CD4-positive, alpha-beta T cell (primary cell): ENCODE results near the gene ZKSCAN5. TPM values are rescaled to one million over a fixed set of nuclear protein-coding genes. Genes with fewer than 3 reads are reported as not detected.

Experiments used
- ATAC-seq: fragments of 200-7000 bp; cut with Tn5 transposase; one replicate; pipeline ENCODE4 v1.10.0; 2022; ENCODE audit warnings: mild to moderate bottlenecking; ENCODE audit not compliant: poor library complexity
- CTCF ChIA-PET: fragments of 350-600 bp; sonication (Branson Sonifier 250); formaldehyde crosslinking; loops from one replicate; lab custom pipeline; 2021; ENCODE audit warnings: antibody characterized with exemption, inconsistent platforms; lab: Charles Lee
- POLR2A ChIA-PET: fragments of 350-600 bp; sonication (Branson Sonifier 250); formaldehyde crosslinking; loops from one replicate; lab custom pipeline; 2021; ENCODE audit warnings: antibody characterized with exemption, inconsistent platforms; lab: Charles Lee
- DNase-seq, 14 experiments: peaks; one replicate each; pipeline ENCODE4 v3.0.0-alpha.2; 2013 to 2020; ENCODE audit warnings: mixed read lengths in 2 of 14
- H3K27ac ChIP-seq, 2 donors: one replicate each; pipeline versions ENCODE4 v1.5.1 to v1.7.0; 2013; ENCODE audit warnings: low read length in 2 of 2, low read depth in 1 of 2, mild to moderate bottlenecking in 1 of 2
- H3K27me3 ChIP-seq, 2 experiments: 1 replicate in 1 of 2; 2 replicates in 1 of 2; pipeline versions ENCODE4 v1.6.1 to v1.7.0; 2013; ENCODE audit warnings: low read length in 2 of 2, control low read depth in 1 of 2, mild to moderate bottlenecking in 1 of 2, moderate library complexity in 1 of 2; ENCODE audit not compliant: insufficient read depth in 2 of 2, control insufficient read depth in 1 of 2
- H3K36me3 ChIP-seq: one replicate; pipeline ENCODE4 v1.6.1; 2013; ENCODE audit warnings: low read length, control low read depth; ENCODE audit not compliant: insufficient read depth
- H3K4me1 ChIP-seq: one replicate; pipeline ENCODE4 v1.6.1; 2013; ENCODE audit warnings: low read length, control low read depth; ENCODE audit not compliant: insufficient read depth
- H3K4me3 ChIP-seq: one replicate; pipeline ENCODE4 v1.5.1; 2013; ENCODE audit warnings: mild to moderate bottlenecking, low read length, moderate library complexity
- H3K9me3 ChIP-seq, 2 experiments: 1 replicate in 1 of 2; 2 replicates in 1 of 2; pipeline versions ENCODE4 v1.6.1 to v1.7.0; 2013; ENCODE audit warnings: low read length in 2 of 2, mild to moderate bottlenecking in 2 of 2, control low read depth in 1 of 2, moderate library complexity in 1 of 2; ENCODE audit not compliant: control insufficient read depth in 1 of 2, insufficient read depth in 1 of 2
- H3K27ac Mint-ChIP-seq: one replicate; pipeline ENCODE4 v1.8.0; 2020; ENCODE audit warnings: mixed read lengths
- H3K27me3 Mint-ChIP-seq: one replicate; pipeline ENCODE4 v1.8.0; 2021; ENCODE audit warnings: mixed read lengths
- H3K36me3 Mint-ChIP-seq: one replicate; pipeline ENCODE4 v1.8.0; 2021; ENCODE audit warnings: low read depth, mixed read lengths
- H3K4me1 Mint-ChIP-seq: one replicate; pipeline ENCODE4 v1.8.0; 2021; ENCODE audit warnings: low read depth, mixed read lengths
- H3K4me3 Mint-ChIP-seq: one replicate; pipeline ENCODE4 v1.8.0; 2020; ENCODE audit warnings: mild to moderate bottlenecking, mixed read lengths
- H3K9me3 Mint-ChIP-seq: one replicate; pipeline ENCODE4 v1.8.0; 2020; ENCODE audit warnings: mixed read lengths
- intact Hi-C, 2 experiments: fragments of 100-400 bp; cut with DNase I in 1 of 2; cut with micrococcal nuclease in 1 of 2; formaldehyde crosslinking; loops; one replicate each; pipeline versions ENCODE4 v1.15.1 to v1.9.0; 2023 to 2025; cut with DNase I, micrococcal nuclease
- total RNA-seq, 174 experiments: library from RNA in 2 of 174; stranded (reverse) in 2 of 174; gene quantifications; one replicate each; pipeline ENCODE4 v1.2.3 and lab custom pipeline; 2021 to 2026
- TF ChIP-seq, protein P1 (sequence below): fragments of 200-600 bp; IDR thresholded peaks from one replicate; pipeline ENCODE4 v1.8.0; 2022; ENCODE audit warnings: antibody characterized with exemption, mild to moderate bottlenecking

Gene ZKSCAN5
- total RNA-seq, 2 experiments from 2014 or later, result 3.8 to 4.4 TPM

DNA sequence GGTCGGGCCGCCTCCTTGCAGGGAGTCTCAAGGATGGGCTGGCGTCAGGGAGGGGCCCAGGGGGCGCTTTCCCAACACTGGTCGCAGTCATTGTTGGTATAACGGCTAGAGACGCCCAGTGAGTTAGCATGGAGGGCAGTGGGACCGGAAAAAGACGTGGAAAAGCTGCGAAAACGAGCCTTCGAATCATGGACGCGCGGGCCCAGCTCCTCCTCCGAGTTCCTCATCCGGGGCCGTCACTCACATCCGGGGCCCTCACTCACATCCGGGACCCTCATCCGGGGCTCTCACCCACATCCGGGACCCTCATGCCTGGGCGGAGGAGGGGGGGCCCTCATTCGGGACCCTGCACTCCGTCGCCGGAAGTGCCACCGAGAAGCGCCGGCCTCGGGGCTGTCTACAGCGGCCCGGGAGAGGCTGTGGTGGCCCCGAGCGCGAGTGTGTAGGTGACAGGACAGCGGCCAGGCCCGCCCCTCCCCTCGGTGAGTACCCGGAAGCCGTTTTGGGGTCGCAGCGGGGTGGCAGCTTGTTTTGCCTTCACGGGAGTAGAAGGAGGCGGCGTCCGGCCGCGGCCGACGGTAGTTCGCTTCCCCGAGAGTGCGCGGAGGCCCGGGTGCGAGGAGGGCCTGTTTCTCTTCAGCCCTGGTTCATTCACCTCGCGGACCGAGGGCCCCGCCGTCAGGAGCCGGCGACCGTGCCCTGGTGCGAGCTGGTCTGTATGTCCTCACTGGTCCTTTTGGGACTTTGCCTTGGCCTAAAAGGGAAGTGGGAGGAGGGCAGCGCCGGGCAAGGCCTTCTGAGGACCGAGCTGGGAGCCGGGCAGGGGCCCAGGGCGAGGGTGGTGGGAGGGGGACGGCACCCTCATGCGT, 54.1 kb downstream of the ZKSCAN5 start, which contains the start of gene ZNF655:
TSS of gene ZNF655 (plus strand) at position 337 of the 869 bp plus-strand sequence. CDS start 1,918 bp downstream, outside the sequence.
- H3K27ac Mint-ChIP-seq, result peak within 1 kb of the TSS; percentile 95
- no peaks in the 10 kb centered on the region for H3K27me3 Mint-ChIP-seq
- H3K4me3 ChIP-seq, result peak within 1 kb of the TSS; percentile 98
- peaks cover 45% of the 10 kb centered on the region for H3K4me1 ChIP-seq
- H3K36me3 ChIP-seq, result peaks cover 60% of the 10 kb centered on the region
- DNase-seq (peak; percentile 83 to 96 (median 88)), ATAC-seq (peak; percentile 79)
- H3K36me3 Mint-ChIP-seq, result peaks cover 72% of the 10 kb centered on the region
- no peaks in the 10 kb centered on the region for H3K9me3 ChIP-seq
- ChIA-PET CTCF (interaction anchor here (1.3 kb wide), 1 partner anchor 58 kb away, joined by 3 read pairs; the partner anchor contains the start of gene ZSCAN25), POLR2A (interaction anchor here (0.6 to 3.9 kb wide), 36 partner anchors 8 to 1316 kb away, joined by 3 to 99 read pairs (median 5); partner anchors contain the start of genes ATP5MF, BUD31, CPSF4 and FBXO24)
- peak within 1 kb of the TSS; percentile 93 for H3K4me3 Mint-ChIP-seq
- intact Hi-C loops, result loop anchor here (2.0 to 10.0 kb wide), 5 partner anchors 54 to 439 kb away; partner anchors contain the start of genes ARPC1A (in 1 of the 2), ZKSCAN5 (in 1 of the 2) and ZSCAN25 (in 1 of the 2)
- peak within 1 kb of the TSS; percentile 95 to 96 for H3K27ac ChIP-seq
- H3K4me1 Mint-ChIP-seq, result peaks cover 58% of the 10 kb centered on the region
- no peaks in the 10 kb centered on the region for H3K27me3 ChIP-seq
- TF ChIP-seq, protein P1, sequence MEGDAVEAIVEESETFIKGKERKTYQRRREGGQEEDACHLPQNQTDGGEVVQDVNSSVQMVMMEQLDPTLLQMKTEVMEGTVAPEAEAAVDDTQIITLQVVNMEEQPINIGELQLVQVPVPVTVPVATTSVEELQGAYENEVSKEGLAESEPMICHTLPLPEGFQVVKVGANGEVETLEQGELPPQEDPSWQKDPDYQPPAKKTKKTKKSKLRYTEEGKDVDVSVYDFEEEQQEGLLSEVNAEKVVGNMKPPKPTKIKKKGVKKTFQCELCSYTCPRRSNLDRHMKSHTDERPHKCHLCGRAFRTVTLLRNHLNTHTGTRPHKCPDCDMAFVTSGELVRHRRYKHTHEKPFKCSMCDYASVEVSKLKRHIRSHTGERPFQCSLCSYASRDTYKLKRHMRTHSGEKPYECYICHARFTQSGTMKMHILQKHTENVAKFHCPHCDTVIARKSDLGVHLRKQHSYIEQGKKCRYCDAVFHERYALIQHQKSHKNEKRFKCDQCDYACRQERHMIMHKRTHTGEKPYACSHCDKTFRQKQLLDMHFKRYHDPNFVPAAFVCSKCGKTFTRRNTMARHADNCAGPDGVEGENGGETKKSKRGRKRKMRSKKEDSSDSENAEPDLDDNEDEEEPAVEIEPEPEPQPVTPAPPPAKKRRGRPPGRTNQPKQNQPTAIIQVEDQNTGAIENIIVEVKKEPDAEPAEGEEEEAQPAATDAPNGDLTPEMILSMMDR, result no peak
- no peaks in the 10 kb centered on the region for H3K9me3 Mint-ChIP-seq

DNA sequence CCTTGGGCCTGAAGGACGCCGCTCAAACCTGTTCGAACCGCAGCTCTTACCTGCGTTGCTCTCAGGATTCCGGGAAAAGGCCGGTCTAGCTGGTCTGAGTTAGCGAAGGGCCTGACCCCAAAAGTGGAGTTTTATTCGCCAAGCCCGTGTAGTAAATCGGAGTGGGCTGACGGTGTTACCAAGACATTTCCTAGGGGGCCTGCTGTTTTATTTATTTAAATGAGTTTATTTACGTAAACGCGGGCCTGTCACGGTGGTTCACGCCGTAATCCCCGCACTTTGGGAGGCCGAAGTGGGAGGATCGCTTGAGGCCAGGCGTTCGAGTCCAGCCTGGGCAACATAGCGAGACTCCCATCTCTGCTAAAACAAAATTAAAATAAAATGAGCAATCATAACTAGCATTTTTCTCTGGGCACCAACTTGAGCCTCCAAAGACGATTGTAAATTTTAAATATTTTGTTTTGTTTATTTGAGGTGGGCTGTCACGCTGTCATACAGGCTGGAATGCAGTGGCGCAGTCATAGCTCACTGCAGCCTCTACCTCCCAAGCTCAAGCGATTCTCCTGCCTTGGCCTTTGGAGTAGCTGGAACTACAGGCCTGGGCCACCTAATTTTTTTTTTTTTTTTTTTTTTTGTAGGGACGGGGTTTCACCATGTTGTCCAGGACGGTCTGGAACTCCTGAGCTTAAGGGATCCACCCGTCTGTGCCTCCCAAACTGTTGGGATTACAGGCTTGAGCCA, 54.9 kb downstream of the ZKSCAN5 start:
- H3K9me3 Mint-ChIP-seq, result no peaks in the 10 kb centered on the region
- Histone ChIP-seq H3K9me3 (no peaks in the 10 kb centered on the region), H3K4me3 (peak overlapping the region; percentile 98), H3K27me3 (no peaks in the 10 kb centered on the region), H3K36me3 (peaks cover 63% of the 10 kb centered on the region), H3K4me1 (peaks cover 45% of the 10 kb centered on the region), H3K27ac (peak overlapping the region; percentile 95 to 96)
- ChIA-PET POLR2A (interaction anchor here (0.8 to 3.9 kb wide), 19 partner anchors 8 to 1309 kb away, joined by 3 to 99 read pairs (median 7); partner anchors contain the start of genes ATP5MF, BUD31, FBXO24 and LRCH4), CTCF (interaction anchor here (0.7 to 1.3 kb wide), 2 partner anchors 57 to 172 kb away, joined by 3 read pairs; partner anchors contain the start of gene ZSCAN25)
- ATAC-seq, result no peak
- peak overlapping the region; percentile 95 for H3K27ac Mint-ChIP-seq
- TF ChIP-seq, protein P1, result no peak
- DNase-seq, result peak in 2 of 14 experiments; percentile 18 to 31
- H3K4me1 Mint-ChIP-seq, result peaks cover 61% of the 10 kb centered on the region
- peak overlapping the region; percentile 93 for H3K4me3 Mint-ChIP-seq
- no peaks in the 10 kb centered on the region for H3K27me3 Mint-ChIP-seq
- H3K36me3 Mint-ChIP-seq, result peaks cover 78% of the 10 kb centered on the region
- intact Hi-C loops, result loop anchor here (2.0 to 10.0 kb wide), 5 partner anchors 55 to 438 kb away; partner anchors contain the start of genes ARPC1A (in 1 of the 2), ZKSCAN5 (in 1 of the 2) and ZSCAN25 (in 1 of the 2)
